Transverse colon (tissue), 3 donors: ENCODE data around the gene SLC4A7.

Experiments
- CTCF ChIP-seq, 5 experiments: fragments of 200-600 bp in 3 of 5; fragments of 450-650 bp in 2 of 5; sonication (generic) in 3 of 5; IDR thresholded peaks; 1 replicate in 2 of 5; 2 replicates in 3 of 5; pipeline ENCODE4 v1.5.1; 2016 to 2017; ENCODE audit warnings: antibody characterized with exemption in 5 of 5, inconsistent platforms in 3 of 5, mild to moderate bottlenecking in 2 of 5, moderate library complexity in 1 of 5
- EP300 ChIP-seq: sonication (generic); formaldehyde crosslinking; IDR thresholded peaks from one replicate; pipeline ENCODE4 v1.6.1; 2017; ENCODE audit warnings: antibody characterized with exemption, low read depth
- POLR2A ChIP-seq: fragments of 450-650 bp; IDR thresholded peaks from one replicate; pipeline ENCODE4 v1.6.1; 2016; ENCODE audit warnings: antibody characterized with exemption, mild to moderate bottlenecking, moderate library complexity

- no peak for TF ChIP-seq CTCF (IDR thresholded peaks at IDR 0.05)
- TF ChIP-seq EP300: no peak
- TF ChIP-seq POLR2A: no peak
Measured at GRCh38 chr3:27464646-27465045, 19.5 kb downstream of the SLC4A7 start.
